Fibroblast of lung (primary cell): ENCODE results near the gene PRDM16. TPM values are rescaled to one million over a fixed set of nuclear protein-coding genes. Genes with fewer than 3 reads are reported as not detected.

ENCODE experiments used
- DNase-seq, 2 donors: peaks; one replicate each; pipeline versions ENCODE4 v3.0.0 to v3.0.0-alpha.2; 2010; ENCODE audit warnings: low read depth in 2 of 2
- H2AFZ ChIP-seq: 2 replicates; pipeline ENCODE4 v1.5.1; 2012; ENCODE audit warnings: low read length, control low read depth, inconsistent platforms
- H3K27ac ChIP-seq: 2 replicates; pipeline ENCODE4 v1.5.1; 2011; ENCODE audit warnings: low read length, control low read depth; ENCODE audit not compliant: insufficient read depth
- H3K27me3 ChIP-seq: 2 replicates; pipeline ENCODE4 v1.5.1; 2011; ENCODE audit warnings: mild to moderate bottlenecking, low read length; ENCODE audit not compliant: control insufficient read depth, insufficient read depth
- H3K36me3 ChIP-seq: 2 replicates; pipeline ENCODE4 v1.5.1; 2011; ENCODE audit warnings: low read length; ENCODE audit not compliant: control insufficient read depth, insufficient read depth
- H3K4me1 ChIP-seq: 2 replicates; pipeline ENCODE4 v1.5.1; 2011; ENCODE audit warnings: low read length; ENCODE audit not compliant: control insufficient read depth, insufficient read depth; ENCODE audit errors: extremely low read depth
- H3K4me2 ChIP-seq: 2 replicates; pipeline ENCODE4 v1.5.1; 2011; ENCODE audit warnings: low read length, control low read depth; ENCODE audit not compliant: insufficient read depth; ENCODE audit errors: extremely low read depth
- H3K4me3 ChIP-seq, 4 experiments: fragments of 200-600 bp in 1 of 4; sonication (generic) in 1 of 4; replicated peaks in 1 of 4; 2 replicates each; pipeline ENCODE4 v1.5.1; 2011 to 2016; ENCODE audit warnings: low read length in 4 of 4, low read depth in 3 of 4, mild to moderate bottlenecking in 3 of 4, control low read depth in 2 of 4, inconsistent platforms in 1 of 4, mixed read lengths in 1 of 4; ENCODE audit not compliant: insufficient read depth in 1 of 4; ENCODE audit errors: control extremely low read depth in 1 of 4
- H3K79me2 ChIP-seq: 2 replicates; pipeline ENCODE4 v1.5.1; 2012; ENCODE audit warnings: mild to moderate bottlenecking, low read length, inconsistent platforms; ENCODE audit not compliant: control insufficient read depth, insufficient read depth
- H3K9ac ChIP-seq: 2 replicates; pipeline ENCODE4 v1.5.1; 2011; ENCODE audit warnings: mild to moderate bottlenecking, low read length, control low read depth; ENCODE audit not compliant: insufficient read depth
- H3K9me3 ChIP-seq: 2 replicates; pipeline ENCODE4 v1.5.1; 2012; ENCODE audit warnings: low read depth, low read length; ENCODE audit not compliant: control insufficient read depth, insufficient read depth
- H4K20me1 ChIP-seq: 2 replicates; pipeline ENCODE4 v1.5.1; 2011; ENCODE audit warnings: low read length; ENCODE audit not compliant: control insufficient read depth, insufficient read depth; ENCODE audit errors: extremely low read depth
- CTCF ChIP-seq, 2 donors: IDR thresholded peaks in 1 of 2; conservative IDR thresholded peaks in 1 of 2; 1 replicate in 1 of 2; 2 replicates in 1 of 2; pipeline ENCODE4 v1.5.1; 2011 to 2012; ENCODE audit warnings: low read length in 2 of 2, control low read depth in 1 of 2, inconsistent platforms in 1 of 2, low read depth in 1 of 2, mild to moderate bottlenecking in 1 of 2
- EZH2 ChIP-seq: IDR thresholded peaks from 2 replicates; pipeline ENCODE4 v1.5.1; 2012; ENCODE audit warnings: low read length, control low read depth, mild to moderate bottlenecking; ENCODE audit errors: missing control alignments
- polyA plus RNA-seq, 2 donors: library from polyadenylated mRNA; depleted of rRNA in 1 of 2; stranded (reverse) in 1 of 2; unstranded in 1 of 2; fragments of >200 nt; gene quantifications; 2 replicates each; pipeline ENCODE4 v1.2.1, GENCODE V29; 2011 to 2012; ENCODE audit warnings: missing spikeins in 1 of 2
- total RNA-seq: library from RNA; depleted of rRNA; stranded (reverse); fragments of >200 nt; gene quantifications from 2 replicates; pipeline ENCODE4 v1.2.1, GENCODE V29; 2014

Gene PRDM16
- total and polyA plus RNA-seq, 2 donors (not counting 1 experiment from before 2014, with no cell fraction given), result 0.30 to 1.8 TPM

GRCh38 chr1:3331564-3331963 lies 262.6 kb downstream of the PRDM16 start:
- no peak for TF ChIP-seq EZH2
- TF ChIP-seq CTCF (conservative IDR thresholded peaks at IDR 0.05 in 1 of 2, IDR thresholded peaks at IDR 0.05 in 1 of 2; ENCODE audit: low read depth in 1 of 2, low read length in 2 of 2), result no peak
- DNase-seq, result no peak
- H3K4me2 ChIP-seq, result no peak overlapping the region
- no peaks in the 10 kb centered on the region for H4K20me1 ChIP-seq
- H3K27me3 ChIP-seq, result no peaks in the 10 kb centered on the region
- H3K9ac ChIP-seq, result no peak overlapping the region
- H3K79me2 ChIP-seq, result no peaks in the 10 kb centered on the region
- H3K27ac ChIP-seq, result no peak overlapping the region
- H3K4me1 ChIP-seq, result no peaks in the 10 kb centered on the region
- peaks cover under 1% of the 10 kb centered on the region for H3K9me3 ChIP-seq
- no peak overlapping the region for H3K4me3 ChIP-seq
- H3K36me3 ChIP-seq, result no peaks in the 10 kb centered on the region
- no peak overlapping the region for H2AFZ ChIP-seq

GRCh38 chr1:3332043-3332442 lies 263.0 kb downstream of the PRDM16 start:
- no peaks in the 10 kb centered on the region for H3K27me3 ChIP-seq
- H4K20me1 ChIP-seq, result no peaks in the 10 kb centered on the region
- no peaks in the 10 kb centered on the region for H3K4me1 ChIP-seq
- TF ChIP-seq CTCF (conservative IDR thresholded peaks at IDR 0.05 in 1 of 2, IDR thresholded peaks at IDR 0.05 in 1 of 2; ENCODE audit: low read depth in 1 of 2, low read length in 2 of 2) (no peak), EZH2 (no peak)
- H3K4me3 ChIP-seq, result no peak overlapping the region
- H3K4me2 ChIP-seq, result no peak overlapping the region
- no peaks in the 10 kb centered on the region for H3K36me3 ChIP-seq
- peaks cover 5% of the 10 kb centered on the region for H3K9me3 ChIP-seq
- no peak overlapping the region for H3K9ac ChIP-seq
- DNase-seq, result no peak
- H3K79me2 ChIP-seq, result no peaks in the 10 kb centered on the region
- no peak overlapping the region for H2AFZ ChIP-seq
- H3K27ac ChIP-seq, result no peak overlapping the region

GRCh38 chr1:3332662-3333061 lies 263.7 kb downstream of the PRDM16 start:
- Histone ChIP-seq H4K20me1 (no peaks in the 10 kb centered on the region), H3K27me3 (no peaks in the 10 kb centered on the region), H3K4me3 (no peak overlapping the region), H3K9me3 (peaks cover 5% of the 10 kb centered on the region), H2AFZ (no peak overlapping the region), H3K79me2 (no peaks in the 10 kb centered on the region), H3K4me2 (no peak overlapping the region), H3K4me1 (no peaks in the 10 kb centered on the region), H3K9ac (no peak overlapping the region), H3K27ac (no peak overlapping the region), H3K36me3 (no peaks in the 10 kb centered on the region)
- TF ChIP-seq CTCF (conservative IDR thresholded peaks at IDR 0.05 in 1 of 2, IDR thresholded peaks at IDR 0.05 in 1 of 2; ENCODE audit: low read depth in 1 of 2, low read length in 2 of 2), result no peak
- TF ChIP-seq EZH2, result no peak
- no peak for DNase-seq
